Muscle layer of duodenum (tissue), 2 donors: ENCODE measurements around the gene RAD51B.

ENCODE experiments used
- H3K27ac ChIP-seq: one replicate; pipeline ENCODE4 v1.7.0; 2013; ENCODE audit warnings: mild to moderate bottlenecking, low read length
- H3K27me3 ChIP-seq: one replicate; pipeline ENCODE4 v1.7.0; 2013; ENCODE audit warnings: low read depth, mild to moderate bottlenecking, control low read depth, low read length
- H3K36me3 ChIP-seq, 2 donors: one replicate each; pipeline ENCODE4 v1.7.0; 2013; ENCODE audit warnings: low read length in 2 of 2, control low read depth in 1 of 2, mild to moderate bottlenecking in 1 of 2; ENCODE audit not compliant: insufficient read depth in 2 of 2, control insufficient read depth in 1 of 2
- H3K4me1 ChIP-seq, 2 donors: one replicate each; pipeline ENCODE4 v1.7.0; 2013; ENCODE audit warnings: low read length in 2 of 2, mild to moderate bottlenecking in 2 of 2, control low read depth in 1 of 2, moderate library complexity in 1 of 2; ENCODE audit not compliant: insufficient read depth in 2 of 2, control insufficient read depth in 1 of 2
- H3K4me3 ChIP-seq, 2 donors: one replicate each; pipeline ENCODE4 v1.7.0; 2013; ENCODE audit warnings: low read length in 2 of 2, low read depth in 1 of 2, mild to moderate bottlenecking in 1 of 2
- H3K9me3 ChIP-seq, 2 donors: one replicate each; pipeline ENCODE4 v1.7.0; 2013; ENCODE audit warnings: low read length in 2 of 2, control low read depth in 1 of 2, mild to moderate bottlenecking in 1 of 2; ENCODE audit not compliant: control insufficient read depth in 1 of 2
- donor health status: healthy.

The RAD51B gene

GRCh38 chr14:68131907-68132306, 312.3 kb downstream of the RAD51B start:
- Histone ChIP-seq H3K27ac (no peak overlapping the region), H3K9me3 (no peaks in the 10 kb centered on the region), H3K27me3 (no peaks in the 10 kb centered on the region), H3K4me1 (peaks cover 0 to 4% of the 10 kb centered on the region in 2 donors), H3K4me3 (no peak overlapping the region), H3K36me3 (no peaks in the 10 kb centered on the region)

- no peaks in the 10 kb centered on the region for H3K36me3 ChIP-seq
- H3K4me1 ChIP-seq = no peaks in the 10 kb centered on the region
- H3K4me3 ChIP-seq = no peak overlapping the region
- H3K27ac ChIP-seq = no peak overlapping the region
- H3K9me3 ChIP-seq = no peaks in the 10 kb centered on the region
- H3K27me3 ChIP-seq = no peaks in the 10 kb centered on the region
These were observed 313.1 kb downstream of the RAD51B start for GRCh38 chr14:68132563-68133121.

DNA sequence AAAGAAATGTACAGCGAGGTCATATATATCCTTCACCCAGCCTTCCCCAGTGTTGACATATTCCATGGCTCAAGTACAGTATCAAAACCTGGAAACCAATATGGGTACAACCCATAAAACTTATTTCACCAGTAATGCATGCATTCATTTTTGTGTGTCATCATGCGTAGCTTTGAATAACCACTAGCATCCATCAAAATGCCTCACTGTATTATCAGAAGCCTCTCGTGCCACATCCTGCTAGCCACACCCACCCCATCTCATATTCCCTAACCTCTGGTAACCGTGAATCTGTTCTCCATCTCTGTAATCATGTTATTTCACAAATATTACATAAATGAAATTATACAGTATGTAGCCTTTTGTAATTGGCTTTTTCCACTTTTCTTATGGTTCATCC, 314.3 kb downstream of the RAD51B start:
- no peak overlapping the region for H3K4me3 ChIP-seq
- no peaks in the 10 kb centered on the region for H3K9me3 ChIP-seq
- H3K27ac ChIP-seq = no peak overlapping the region
- H3K36me3 ChIP-seq = no peaks in the 10 kb centered on the region
- H3K27me3 ChIP-seq = no peaks in the 10 kb centered on the region
- peaks cover 0 to 12% of the 10 kb centered on the region in 2 donors for H3K4me1 ChIP-seq

- Histone ChIP-seq H3K36me3 (no peaks in the 10 kb centered on the region), H3K4me3 (no peak overlapping the region), H3K9me3 (no peaks in the 10 kb centered on the region), H3K27me3 (no peaks in the 10 kb centered on the region), H3K4me1 (peaks cover 4 to 22% of the 10 kb centered on the region in 2 donors), H3K27ac (no peak overlapping the region)
These were observed 315.4 kb downstream of the RAD51B start for GRCh38 chr14:68135028-68135427.

DNA sequence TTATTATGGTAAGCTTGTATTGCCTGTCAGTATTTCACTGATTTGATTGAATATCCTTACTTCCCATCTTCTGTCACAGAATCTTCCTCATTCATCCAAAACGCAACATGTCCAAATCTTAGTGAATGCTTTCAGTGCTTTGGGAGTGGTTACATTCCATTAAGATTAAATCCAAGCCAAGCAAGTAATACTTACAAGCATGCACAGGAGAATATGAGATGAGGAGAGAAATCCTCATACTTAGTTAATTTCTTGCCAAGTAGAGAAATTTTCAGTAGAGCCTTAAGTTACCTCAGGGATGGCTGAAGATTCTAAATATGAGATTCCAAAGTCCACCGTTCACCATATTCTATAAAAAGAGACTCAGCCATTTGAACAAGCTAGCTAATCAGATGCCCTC, 316.0 kb downstream of the RAD51B start:
- no peaks in the 10 kb centered on the region for H3K9me3 ChIP-seq
- H3K4me1 ChIP-seq = peaks cover 4 to 28% of the 10 kb centered on the region in 2 donors
- H3K4me3 ChIP-seq = no peak overlapping the region
- no peak overlapping the region for H3K27ac ChIP-seq
- H3K27me3 ChIP-seq = no peaks in the 10 kb centered on the region
- no peaks in the 10 kb centered on the region for H3K36me3 ChIP-seq

- H3K27me3 ChIP-seq = no peaks in the 10 kb centered on the region
- H3K4me3 ChIP-seq = no peak overlapping the region
- H3K4me1 ChIP-seq = peaks cover 4 to 29% of the 10 kb centered on the region in 2 donors
- H3K9me3 ChIP-seq = no peaks in the 10 kb centered on the region
- no peaks in the 10 kb centered on the region for H3K36me3 ChIP-seq
- peak overlapping the region; percentile 96 for H3K27ac ChIP-seq
These were observed 318.4 kb downstream of the RAD51B start for GRCh38 chr14:68137704-68138619.

DNA sequence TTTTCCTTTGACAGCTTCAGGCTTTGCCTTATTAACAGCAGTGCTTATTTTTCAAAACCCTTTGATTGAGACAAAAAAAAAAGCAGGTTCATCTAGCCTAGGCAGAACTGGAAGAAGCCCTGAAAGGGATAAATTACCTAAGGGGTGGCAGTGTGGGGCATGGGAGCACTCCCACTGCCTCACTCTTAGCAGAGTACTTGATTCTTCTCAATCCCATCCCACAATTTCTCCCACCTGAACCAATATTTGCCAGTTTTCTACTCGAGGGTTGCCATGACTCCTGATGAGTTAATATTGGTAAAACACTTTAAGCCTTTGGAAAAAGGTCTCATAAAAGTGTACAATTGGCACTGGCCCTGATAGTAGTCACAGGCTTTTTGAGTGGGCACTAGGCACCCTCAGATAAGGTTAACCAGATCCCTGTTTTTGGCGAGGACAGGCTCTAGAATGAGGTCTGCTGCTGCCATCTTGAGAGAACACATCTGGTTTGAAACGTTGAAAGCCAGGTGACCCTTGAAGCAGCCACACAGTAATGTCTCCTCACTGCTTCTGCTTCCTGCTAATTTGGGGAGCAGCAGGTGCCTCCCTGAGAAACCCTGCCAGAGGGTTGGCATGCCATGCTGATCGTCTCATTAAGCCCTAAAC, 320.0 kb downstream of the RAD51B start:
- no peaks in the 10 kb centered on the region for H3K27me3 ChIP-seq
- H3K27ac ChIP-seq = peak overlapping the region; percentile 96
- H3K4me1 ChIP-seq = peaks cover 9 to 44% of the 10 kb centered on the region in 2 donors
- H3K9me3 ChIP-seq = no peaks in the 10 kb centered on the region
- no peaks in the 10 kb centered on the region for H3K36me3 ChIP-seq
- no peak overlapping the region for H3K4me3 ChIP-seq

DNA sequence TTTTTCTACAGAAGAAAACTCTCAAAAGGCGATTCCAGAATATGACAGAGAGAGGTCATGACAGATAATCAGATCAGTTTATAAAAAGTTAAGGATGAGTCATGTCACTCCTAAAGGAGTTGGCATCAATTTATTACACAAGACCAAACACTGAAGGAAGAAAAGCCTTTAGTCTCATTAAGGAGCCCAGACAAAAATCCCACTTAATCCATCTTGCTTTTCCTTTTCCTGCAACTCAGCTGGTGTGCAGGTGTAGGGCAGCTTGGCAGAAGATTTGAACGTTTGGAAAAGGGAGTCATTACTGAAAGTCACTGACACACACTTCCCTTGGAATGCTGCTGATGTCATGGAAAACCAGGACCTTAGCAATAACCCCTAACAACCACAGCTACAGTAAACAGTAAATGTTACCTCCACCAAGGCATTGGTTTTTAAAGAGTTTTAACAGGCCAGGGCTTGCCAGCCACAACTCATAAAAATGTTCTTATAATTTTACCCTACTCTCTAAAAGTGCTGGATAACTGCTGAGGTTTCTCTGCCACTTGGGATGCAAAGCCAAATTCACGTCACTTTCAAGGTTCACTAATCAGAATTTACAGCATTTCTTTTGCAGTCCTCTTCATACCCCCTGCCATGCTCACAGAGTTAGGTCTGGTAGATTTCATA, 320.6 kb downstream of the RAD51B start:
- H3K4me1 ChIP-seq = peaks cover 9 to 45% of the 10 kb centered on the region in 2 donors

GRCh38 chr14:68140806-68141205, 321.2 kb downstream of the RAD51B start:
- Histone ChIP-seq H3K36me3 (no peaks in the 10 kb centered on the region), H3K27me3 (no peaks in the 10 kb centered on the region), H3K4me3 (no peak overlapping the region), H3K9me3 (no peaks in the 10 kb centered on the region), H3K27ac (peak overlapping the region; percentile 96), H3K4me1 (peaks cover 9 to 45% of the 10 kb centered on the region in 2 donors)

More for the DNA sequence above, 320.6 kb downstream of the RAD51B start:
- Histone ChIP-seq H3K27me3 (no peaks in the 10 kb centered on the region), H3K4me3 (no peak overlapping the region), H3K9me3 (no peaks in the 10 kb centered on the region), H3K27ac (peak overlapping the region; percentile 96), H3K36me3 (no peaks in the 10 kb centered on the region)

DNA sequence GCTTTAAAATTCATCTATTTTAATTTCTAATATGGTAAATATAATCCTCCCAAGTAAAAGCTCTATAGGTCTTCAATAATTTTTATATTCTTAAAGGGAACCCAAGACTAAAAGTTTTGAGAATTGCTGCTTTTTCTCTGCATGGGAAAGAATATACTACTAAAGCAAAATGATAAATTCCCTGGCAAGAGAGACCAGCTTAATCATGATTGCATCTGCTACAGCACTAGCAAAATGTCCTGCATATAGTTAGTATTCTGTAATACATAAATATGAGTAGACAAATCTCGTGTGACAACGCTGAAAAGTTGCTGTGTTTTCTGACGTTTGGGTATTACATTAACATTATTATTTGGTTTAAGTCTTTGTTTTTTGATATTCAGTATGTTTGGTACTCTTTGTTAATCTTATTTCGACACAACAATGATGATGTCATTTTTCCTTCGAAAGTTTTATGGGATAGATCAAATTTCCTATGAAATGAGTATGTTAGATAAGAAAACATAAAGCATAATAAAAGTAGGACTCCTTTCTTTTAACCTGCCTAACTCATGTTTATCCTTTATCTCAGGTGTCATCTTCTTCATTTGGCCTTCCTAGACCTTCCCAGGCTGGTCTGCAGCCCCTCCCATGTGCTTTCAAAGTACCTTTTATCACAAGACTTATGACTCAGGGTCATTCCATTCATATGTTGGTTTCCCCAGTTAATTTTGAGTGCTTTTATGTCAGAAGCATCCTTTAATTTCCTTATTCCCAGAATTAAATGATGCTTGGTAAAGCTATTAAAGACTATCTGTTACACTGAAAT, 321.9 kb downstream of the RAD51B start:
- Histone ChIP-seq H3K27me3 (no peaks in the 10 kb centered on the region), H3K27ac (peak overlapping the region; percentile 96), H3K9me3 (no peaks in the 10 kb centered on the region), H3K4me1 (peaks cover 10 to 45% of the 10 kb centered on the region in 2 donors), H3K4me3 (no peak overlapping the region), H3K36me3 (no peaks in the 10 kb centered on the region)
